OCI-M1 (cell line): ENCODE data around the gene MCMBP.
A peak's percentile ranks its signal among the peaks of the same experiment; 100 is the strongest.

Experiments
- DNase-seq: peaks from one replicate; lab custom pipeline; 2025; lab: John Stamatoyannopoulos, UW

The MCMBP gene

DNA sequence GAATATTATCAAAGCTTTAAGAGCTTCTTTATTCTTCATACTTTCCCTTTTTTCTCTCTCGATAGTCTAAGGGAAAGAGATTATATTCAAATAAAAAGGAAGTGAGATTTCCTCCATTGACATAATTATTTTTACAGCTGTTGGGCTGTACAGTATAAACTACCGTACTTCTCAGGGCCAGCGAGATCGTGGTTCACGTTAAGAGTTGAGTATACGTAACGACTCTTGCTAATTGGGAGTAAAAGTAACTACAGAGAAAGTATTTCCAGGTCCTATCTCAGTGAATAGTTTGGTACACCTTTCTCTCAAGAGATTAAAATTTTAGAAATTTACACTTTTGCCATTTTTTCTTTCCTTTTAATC is 89.0 kb downstream of the MCMBP start:
- no peak for DNase-seq

DNA sequence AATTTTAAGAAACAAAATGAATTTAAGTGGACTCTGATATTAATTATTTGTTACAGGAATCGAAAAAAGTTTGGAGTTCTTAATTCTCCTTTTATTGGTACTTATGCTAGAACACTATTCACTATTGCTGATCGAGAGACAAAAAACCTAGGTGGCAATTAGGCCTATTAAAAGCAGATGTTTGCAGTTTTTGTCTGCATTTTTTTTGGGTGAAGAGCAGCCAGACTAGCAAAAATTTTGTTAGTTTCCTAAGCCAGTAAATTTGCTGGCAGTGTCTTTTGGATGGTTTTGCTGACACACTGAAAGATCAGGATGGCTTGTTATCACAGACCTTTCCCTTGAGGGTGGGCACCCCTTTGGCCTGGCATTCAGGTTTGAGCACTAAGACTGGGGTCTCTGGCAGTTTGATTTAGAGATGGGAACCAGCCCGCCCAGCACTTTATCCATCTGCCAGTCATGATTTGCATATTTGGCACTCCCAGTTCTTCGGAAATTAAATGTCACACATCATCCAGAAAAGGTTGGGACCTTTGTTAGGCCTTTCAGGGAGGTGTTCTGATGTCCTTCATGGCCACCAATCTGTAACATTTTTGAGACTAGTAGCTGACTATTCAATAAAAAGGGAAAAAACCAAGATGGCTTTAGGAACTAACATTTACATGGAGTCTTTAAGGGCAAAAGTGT is 89.5 kb downstream of the MCMBP start:
- peak; percentile 25 for DNase-seq

DNA sequence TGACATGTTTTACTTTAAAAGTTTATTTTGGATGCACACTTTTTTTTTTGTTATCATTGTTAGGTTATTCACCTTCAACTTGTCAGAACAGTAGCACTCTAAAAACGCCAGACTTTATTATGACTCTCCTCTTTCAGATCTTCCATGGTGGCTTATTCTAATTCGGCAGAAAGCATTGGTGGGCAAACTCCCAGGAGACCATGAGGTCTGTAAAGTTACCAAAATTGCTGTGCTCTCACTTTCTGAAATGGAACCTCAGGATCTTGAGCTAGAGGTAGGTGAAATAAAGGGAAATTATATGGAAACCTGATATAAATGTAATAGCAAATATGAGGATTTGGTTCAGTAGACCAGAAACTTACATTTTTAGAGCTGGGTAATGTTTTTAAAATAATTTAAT is 91.1 kb downstream of the MCMBP start:
- DNase-seq = no peak

GRCh38 chr10:119780879-119781480 is 91.7 kb downstream of the MCMBP start:
- DNase-seq = no peak
